GM18499 (cell line): ENCODE data around the gene DUSP18.
"Not testable (repeated sequence)": the region's sequence is repeated elsewhere in the genome, so short reads cannot be mapped to it uniquely, and the experiment has no call there.

Source experiments
- ATAC-seq: cut with Tn5 transposase; IDR thresholded peaks from one replicate; pipeline ENCODE4 v1.9.1; 2021; ENCODE audit warnings: moderate number of reproducible peaks; ENCODE audit not compliant: insufficient read depth, unreplicated experiment

Gene DUSP18

GRCh38 chr22:30643055-30643875 is 24.4 kb downstream of the DUSP18 start:
- no peak for ATAC-seq

GRCh38 chr22:30640839-30641430 is 26.7 kb downstream of the DUSP18 start:
- ATAC-seq, result no peak

- no peak for ATAC-seq
Observed at GRCh38 chr22:30640361-30640760, 27.3 kb downstream of the DUSP18 start.

GRCh38 chr22:30637701-30638114 is 30.0 kb downstream of the DUSP18 start:
- no peak for ATAC-seq

- no peak for ATAC-seq
Observed at GRCh38 chr22:30636226-30637077, 31.2 kb downstream of the DUSP18 start.

- ATAC-seq, result no peak
Observed at GRCh38 chr22:30635273-30636225, 32.1 kb downstream of the DUSP18 start, which contains the start of gene SLC35E4. Gene SLC35E4, plus strand, starts transcription at chr22:30635781. Its CDS starts 670 bp downstream, at chr22:30636451.

GRCh38 chr22:30634471-30635233 is 33.0 kb downstream of the DUSP18 start:
- ATAC-seq, result no peak

- not testable (repeated sequence) for ATAC-seq
Observed at GRCh38 chr22:30631469-30631868, 36.2 kb downstream of the DUSP18 start.

GRCh38 chr22:30628491-30628890 is 39.2 kb downstream of the DUSP18 start:
- ATAC-seq, result no peak

- ATAC-seq, result no peak
Observed at GRCh38 chr22:30627471-30627870, 40.2 kb downstream of the DUSP18 start.

- no peak for ATAC-seq
Observed at GRCh38 chr22:30626413-30626812, 41.3 kb downstream of the DUSP18 start.

- ATAC-seq, result not testable (repeated sequence)
Observed at GRCh38 chr22:30619909-30620308, 47.8 kb downstream of the DUSP18 start.

- no peak for ATAC-seq
Observed at GRCh38 chr22:30617819-30618218, 49.9 kb downstream of the DUSP18 start.

- no peak for ATAC-seq
Observed at GRCh38 chr22:30615543-30615954, 52.1 kb downstream of the DUSP18 start.

GRCh38 chr22:30614879-30615278 is 52.8 kb downstream of the DUSP18 start:
- ATAC-seq, result no peak

- ATAC-seq, result no peak
Observed at GRCh38 chr22:30614268-30614667, 53.4 kb downstream of the DUSP18 start.

GRCh38 chr22:30612789-30613188 is 54.9 kb downstream of the DUSP18 start:
- no peak for ATAC-seq
